ENCODE results near the gene GJA5.

GJA5 gene

DNA sequence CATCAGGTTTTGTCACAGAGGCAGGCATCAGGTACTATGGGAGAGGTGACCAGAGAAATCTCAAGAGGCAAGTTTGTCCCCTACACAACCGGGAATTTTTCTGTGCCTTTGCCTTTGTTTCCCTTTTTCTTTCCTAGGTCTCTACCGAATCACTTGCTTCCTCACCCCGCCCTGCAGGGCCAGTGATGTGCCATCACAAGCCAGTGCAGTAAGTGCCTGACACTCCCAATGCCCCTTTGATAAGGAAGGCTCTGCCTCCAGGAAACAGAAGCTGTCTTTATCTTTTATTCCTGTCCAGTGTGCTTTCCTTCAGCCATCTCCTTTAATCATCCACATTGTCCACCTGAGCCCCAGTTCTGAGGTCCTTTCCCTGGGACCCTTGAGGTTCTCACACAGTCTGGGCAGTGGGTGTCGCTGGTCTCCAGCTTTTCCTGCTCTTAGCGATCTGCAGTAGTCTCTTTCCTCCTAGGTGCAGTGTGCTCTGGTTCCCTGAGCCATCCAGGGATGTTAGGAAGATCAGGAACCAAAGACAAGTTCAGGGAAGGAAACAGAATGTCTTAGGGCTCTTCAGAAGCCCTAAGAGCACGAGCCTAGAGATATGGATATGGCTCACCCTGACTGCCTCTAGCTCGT, 36.6 kb downstream of the GJA5 start:
- TF ChIP-seq, protein P1, sequence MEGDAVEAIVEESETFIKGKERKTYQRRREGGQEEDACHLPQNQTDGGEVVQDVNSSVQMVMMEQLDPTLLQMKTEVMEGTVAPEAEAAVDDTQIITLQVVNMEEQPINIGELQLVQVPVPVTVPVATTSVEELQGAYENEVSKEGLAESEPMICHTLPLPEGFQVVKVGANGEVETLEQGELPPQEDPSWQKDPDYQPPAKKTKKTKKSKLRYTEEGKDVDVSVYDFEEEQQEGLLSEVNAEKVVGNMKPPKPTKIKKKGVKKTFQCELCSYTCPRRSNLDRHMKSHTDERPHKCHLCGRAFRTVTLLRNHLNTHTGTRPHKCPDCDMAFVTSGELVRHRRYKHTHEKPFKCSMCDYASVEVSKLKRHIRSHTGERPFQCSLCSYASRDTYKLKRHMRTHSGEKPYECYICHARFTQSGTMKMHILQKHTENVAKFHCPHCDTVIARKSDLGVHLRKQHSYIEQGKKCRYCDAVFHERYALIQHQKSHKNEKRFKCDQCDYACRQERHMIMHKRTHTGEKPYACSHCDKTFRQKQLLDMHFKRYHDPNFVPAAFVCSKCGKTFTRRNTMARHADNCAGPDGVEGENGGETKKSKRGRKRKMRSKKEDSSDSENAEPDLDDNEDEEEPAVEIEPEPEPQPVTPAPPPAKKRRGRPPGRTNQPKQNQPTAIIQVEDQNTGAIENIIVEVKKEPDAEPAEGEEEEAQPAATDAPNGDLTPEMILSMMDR (IDR thresholded peaks at IDR 0.05; ENCODE audit: low read depth, low read length), result peak; percentile 60
- peak; percentile 58 to 59 for DNase-seq (ENCODE audit: low read depth in 2 of 2)
- H3K4me3 ChIP-seq (replicated peaks in 1 of 2; ENCODE audit: low read depth in 2 of 2, low read length in 2 of 2), result no peak overlapping the region

DNA sequence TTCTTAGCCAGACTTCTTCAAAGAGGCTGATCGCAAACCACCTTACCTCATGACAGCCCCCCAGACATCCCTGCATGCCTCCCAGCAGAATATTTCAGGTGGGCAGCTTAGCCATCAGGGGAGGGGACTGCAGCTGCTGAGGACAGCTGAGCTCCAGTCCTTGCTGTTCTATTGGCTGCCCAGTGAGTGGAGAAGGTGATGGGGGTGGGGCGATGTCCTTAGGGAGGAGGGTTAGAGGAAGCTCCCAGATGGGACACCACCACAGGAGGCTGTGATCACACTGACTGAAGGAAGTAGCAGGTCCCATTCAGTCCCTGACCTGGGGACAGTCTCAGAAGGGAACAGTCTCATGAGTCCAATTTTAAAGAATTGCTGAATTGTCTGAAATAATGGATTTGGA, 38.3 kb downstream of the GJA5 start:
- TF ChIP-seq, protein P1 (IDR thresholded peaks at IDR 0.05; ENCODE audit: low read depth, low read length), result no peak
- no peak for DNase-seq (ENCODE audit: low read depth in 2 of 2)
- no peak overlapping the region for H3K4me3 ChIP-seq (replicated peaks in 1 of 2; ENCODE audit: low read depth in 2 of 2, low read length in 2 of 2)

GRCh38 chr1:147721716-147722115, 38.7 kb downstream of the GJA5 start:
- TF ChIP-seq, protein P1 (IDR thresholded peaks at IDR 0.05; ENCODE audit: low read depth, low read length), result no peak
- H3K4me3 ChIP-seq (replicated peaks in 1 of 2; ENCODE audit: low read depth in 2 of 2, low read length in 2 of 2), result no peak overlapping the region
- peak; percentile 9 to 19 for DNase-seq (ENCODE audit: low read depth in 2 of 2)

DNA sequence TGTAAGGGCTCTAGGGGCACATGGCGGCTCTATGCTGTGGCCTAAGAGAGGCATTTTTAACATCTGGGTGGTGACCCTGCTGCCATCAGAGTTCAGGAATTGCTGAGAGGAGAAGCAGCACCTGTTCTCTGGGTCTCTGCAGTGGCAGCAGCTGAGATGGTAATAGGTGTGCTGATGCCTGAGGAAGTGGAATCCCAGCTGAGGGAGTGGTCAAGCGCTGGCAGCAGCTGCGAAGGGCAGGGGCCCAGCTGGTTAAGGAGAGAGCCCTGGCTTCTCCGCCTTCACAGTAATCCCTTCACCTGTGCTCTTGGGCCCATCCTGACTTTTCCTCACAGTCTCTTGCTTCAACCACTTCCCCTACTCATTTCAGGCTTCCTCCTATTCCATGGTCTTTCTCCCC, 39.8 kb downstream of the GJA5 start:
- H3K4me3 ChIP-seq (replicated peaks in 1 of 2; ENCODE audit: low read depth in 2 of 2, low read length in 2 of 2), result no peak overlapping the region
- DNase-seq (ENCODE audit: low read depth in 2 of 2), result no peak
- TF ChIP-seq, protein P1 (IDR thresholded peaks at IDR 0.05; ENCODE audit: low read depth, low read length), result no peak

DNA sequence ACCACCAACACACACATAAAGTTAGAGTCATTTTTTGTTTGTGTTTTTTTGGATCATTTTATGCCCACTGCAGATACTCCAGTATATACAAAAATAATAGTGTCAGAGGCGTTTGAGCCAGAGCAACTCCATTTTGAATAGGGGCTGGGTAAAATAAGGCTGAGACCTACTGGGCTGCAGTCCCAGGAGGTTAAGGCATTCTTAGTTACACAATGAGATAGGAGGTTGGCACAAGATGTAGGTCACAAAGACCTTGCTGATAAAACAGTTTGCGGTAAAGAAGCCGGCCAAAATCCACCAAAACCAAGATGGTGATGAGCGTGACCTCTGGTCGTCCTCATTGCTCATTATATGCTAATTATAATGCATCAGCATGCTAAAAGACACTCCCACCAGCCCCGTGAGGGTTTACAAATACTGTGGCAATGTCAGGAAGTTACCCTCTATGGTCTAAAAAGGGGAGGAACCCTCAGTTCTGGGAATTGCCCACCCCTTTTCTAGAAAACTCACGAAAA, 40.6 kb downstream of the GJA5 start:
- TF ChIP-seq, protein P1 (IDR thresholded peaks at IDR 0.05; ENCODE audit: low read depth, low read length), result no peak
- H3K4me3 ChIP-seq (replicated peaks in 1 of 2; ENCODE audit: low read depth in 2 of 2, low read length in 2 of 2), result no peak overlapping the region
- DNase-seq (ENCODE audit: low read depth in 2 of 2), result no peak

DNA sequence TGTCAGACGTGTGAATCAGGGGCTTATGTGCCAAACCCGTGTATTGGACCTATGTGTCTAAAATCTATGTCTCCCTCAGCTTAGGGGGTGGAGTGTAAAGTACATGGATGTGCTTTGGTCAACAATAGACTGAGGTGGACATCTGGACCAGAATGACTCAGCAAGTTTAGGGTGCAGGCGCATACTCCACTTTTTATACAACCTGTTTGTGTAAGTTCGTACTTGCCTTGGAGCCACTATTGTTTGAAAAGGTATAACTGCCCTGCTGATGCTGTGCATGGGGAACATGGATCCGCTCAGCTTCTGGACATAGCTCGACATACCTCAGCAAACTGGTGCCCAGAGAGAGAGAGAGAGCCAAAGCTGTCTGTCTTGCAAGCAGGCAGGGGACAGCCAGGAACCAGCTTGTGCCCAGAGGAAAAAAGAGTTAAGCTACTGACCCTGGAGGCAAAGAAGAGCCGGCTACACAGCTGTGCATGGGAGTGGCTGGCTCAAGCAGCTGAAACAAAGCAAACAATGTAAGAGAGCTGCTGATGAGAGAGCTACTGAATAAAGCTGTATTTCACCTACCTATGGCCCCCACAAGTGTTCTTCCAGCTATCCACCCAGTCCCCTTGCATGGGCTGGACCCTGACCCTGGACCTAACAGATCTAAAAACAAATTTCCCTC, 41.2 kb downstream of the GJA5 start:
- DNase-seq (ENCODE audit: low read depth in 2 of 2), result peak in 1 of 2 donors; percentile 3
- TF ChIP-seq, protein P1 (IDR thresholded peaks at IDR 0.05; ENCODE audit: low read depth, low read length), result no peak
- no peak overlapping the region for H3K4me3 ChIP-seq (replicated peaks in 1 of 2; ENCODE audit: low read depth in 2 of 2, low read length in 2 of 2)
